Gastrocnemius medialis (tissue), 4 donors: ENCODE measurements around the gene ATP6V0E2.

Source experiments
- CTCF ChIP-seq, 5 experiments: fragments of 450-650 bp in 3 of 5; fragments of 200-600 bp in 2 of 5; sonication (generic) in 2 of 5; IDR thresholded peaks in 4 of 5; conservative IDR thresholded peaks in 1 of 5; 1 replicate in 4 of 5; 2 replicates in 1 of 5; pipeline ENCODE4 v1.5.1; 2016 to 2019; ENCODE audit warnings: antibody characterized with exemption in 5 of 5, mild to moderate bottlenecking in 3 of 5, moderate library complexity in 3 of 5
- POLR2A ChIP-seq, 2 donors: fragments of 450-650 bp; IDR thresholded peaks; one replicate each; pipeline ENCODE4 v1.6.1; 2017; ENCODE audit warnings: antibody characterized with exemption in 2 of 2, mild to moderate bottlenecking in 2 of 2, moderate library complexity in 2 of 2

GRCh38 chr7:149869291-149869650, 4.5 kb upstream of the ATP6V0E2 start:
- TF ChIP-seq POLR2A (IDR thresholded peaks at IDR 0.05) (no peak), CTCF (IDR thresholded peaks at IDR 0.05 in 4 of 5, conservative IDR thresholded peaks at IDR 0.05 in 1 of 5) (no peak)
